Cardiac muscle cell (in vitro differentiated cells and primary cell): ENCODE data around the gene SLC6A3. TPM values are rescaled to one million over a fixed set of nuclear protein-coding genes. Genes with fewer than 3 reads are reported as not detected.

Experiments used
- DNase-seq, 2 donors: peaks; one replicate each; pipeline versions ENCODE4 v3.0.0 to v3.0.0-alpha.2; 2010 to 2017; ENCODE audit warnings: low read depth in 1 of 2, low spot score in 1 of 2
- H3K27ac ChIP-seq: fragments of 200-600 bp; sonication (generic); 2 replicates; pipeline ENCODE4 v1.5.1; 2016
- H3K27me3 ChIP-seq: fragments of 200-600 bp; sonication (generic); 2 replicates; pipeline ENCODE4 v1.6.0; 2016; ENCODE audit warnings: control low read depth
- H3K36me3 ChIP-seq: fragments of 200-600 bp; sonication (generic); 2 replicates; pipeline ENCODE4 v1.5.1; 2016; ENCODE audit warnings: control low read depth
- H3K4me1 ChIP-seq: fragments of 200-600 bp; sonication (generic); 2 replicates; pipeline ENCODE4 v1.8.1; 2017; ENCODE audit warnings: low read depth, mild to moderate bottlenecking, mixed run types
- H3K4me3 ChIP-seq: fragments of 200-600 bp; sonication (generic); 2 replicates; pipeline ENCODE4 v1.5.1; 2016; ENCODE audit warnings: mild to moderate bottlenecking
- H3K9me3 ChIP-seq: fragments of 200-600 bp; sonication (generic); 2 replicates; pipeline ENCODE4 v1.5.1; 2017; ENCODE audit warnings: low read depth, mild to moderate bottlenecking, control low read depth
- CTCF ChIP-seq: IDR thresholded peaks from 2 replicates; pipeline ENCODE4 v1.5.1; 2012; ENCODE audit warnings: low read depth, mild to moderate bottlenecking, low read length
- polyA plus RNA-seq: library from polyadenylated mRNA; unstranded; fragments of >200 nt; fragmentation: Nextera tagmentation; extraction: Ambion mirVana; gene quantifications from 2 replicates; pipeline ENCODE4 v1.2.1, GENCODE V29; 2016
- total RNA-seq: library from RNA; depleted of rRNA; stranded (reverse); fragments of >200 nt; gene quantifications from 2 replicates; pipeline ENCODE4 v1.2.3, GENCODE V29; 2016

The SLC6A3 gene
- total and polyA plus RNA-seq, 2 experiments from 2014 or later = not detected

- Histone ChIP-seq H3K27ac (no peak overlapping the region), H3K4me3 (no peak overlapping the region), H3K4me1 (no peaks in the 10 kb centered on the region), H3K36me3 (no peaks in the 10 kb centered on the region), H3K9me3 (no peaks in the 10 kb centered on the region), H3K27me3 (peaks cover 5% of the 10 kb centered on the region)
- DNase-seq = no peak
- no peak for TF ChIP-seq CTCF
Observed at GRCh38 chr5:1352231-1353219, 92.7 kb downstream of the SLC6A3 start.

GRCh38 chr5:1351156-1351555, 94.1 kb downstream of the SLC6A3 start:
- Histone ChIP-seq H3K9me3 (no peaks in the 10 kb centered on the region), H3K36me3 (no peaks in the 10 kb centered on the region), H3K4me3 (no peak overlapping the region), H3K4me1 (no peaks in the 10 kb centered on the region), H3K27ac (no peak overlapping the region), H3K27me3 (peaks cover 5% of the 10 kb centered on the region)
- DNase-seq = no peak
- no peak for TF ChIP-seq CTCF

- H3K36me3 ChIP-seq = no peaks in the 10 kb centered on the region
- no peak for DNase-seq
- peaks cover under 1% of the 10 kb centered on the region for H3K4me1 ChIP-seq
- H3K27me3 ChIP-seq = no peaks in the 10 kb centered on the region
- no peak overlapping the region for H3K27ac ChIP-seq
- H3K4me3 ChIP-seq = no peak overlapping the region
- no peak for TF ChIP-seq CTCF
- no peaks in the 10 kb centered on the region for H3K9me3 ChIP-seq
Observed at GRCh38 chr5:1349246-1349645, 96.0 kb downstream of the SLC6A3 start.

GRCh38 chr5:1348986-1349245, 96.3 kb downstream of the SLC6A3 start:
- no peak for DNase-seq
- peaks cover 4% of the 10 kb centered on the region for H3K4me1 ChIP-seq
- no peak overlapping the region for H3K4me3 ChIP-seq
- no peak overlapping the region for H3K27ac ChIP-seq
- TF ChIP-seq CTCF = no peak
- no peaks in the 10 kb centered on the region for H3K9me3 ChIP-seq
- H3K36me3 ChIP-seq = no peaks in the 10 kb centered on the region
- no peaks in the 10 kb centered on the region for H3K27me3 ChIP-seq

- H3K27me3 ChIP-seq = no peaks in the 10 kb centered on the region
- H3K27ac ChIP-seq = no peak overlapping the region
- no peak overlapping the region for H3K4me3 ChIP-seq
- peaks cover 5% of the 10 kb centered on the region for H3K36me3 ChIP-seq
- no peaks in the 10 kb centered on the region for H3K9me3 ChIP-seq
- no peak for TF ChIP-seq CTCF
- no peak for DNase-seq
- peaks cover 6% of the 10 kb centered on the region for H3K4me1 ChIP-seq
Observed at GRCh38 chr5:1347571-1347970, 97.7 kb downstream of the SLC6A3 start.
